Effector CD8-positive, alpha-beta T cell (primary cell): ENCODE results near the gene GRIK2.

Experiments used
- DNase-seq: peaks from one replicate; lab custom pipeline; 2025; lab: John Stamatoyannopoulos, UW

Gene GRIK2

GRCh38 chr6:101783287-101783686, 389.8 kb downstream of the GRIK2 start:
- DNase-seq: no peak

- DNase-seq: no peak
Observed at GRCh38 chr6:101784094-101784493, 390.6 kb downstream of the GRIK2 start.

GRCh38 chr6:101799531-101799930, 406.0 kb downstream of the GRIK2 start:
- DNase-seq: no peak

- DNase-seq: no peak
Observed at GRCh38 chr6:101800598-101800997, 407.1 kb downstream of the GRIK2 start.

- no peak for DNase-seq
Observed at GRCh38 chr6:101803136-101803535, 409.6 kb downstream of the GRIK2 start.

- DNase-seq: no peak
Observed at GRCh38 chr6:101806241-101806640, 412.7 kb downstream of the GRIK2 start.

- DNase-seq: no peak
Observed at GRCh38 chr6:101811108-101811507, 417.6 kb downstream of the GRIK2 start.

- no peak for DNase-seq
Observed at GRCh38 chr6:101816716-101817115, 423.2 kb downstream of the GRIK2 start.

- DNase-seq: no peak
Observed at GRCh38 chr6:101818051-101818450, 424.5 kb downstream of the GRIK2 start.

- DNase-seq: no peak
Observed at GRCh38 chr6:101824551-101825345, 431.2 kb downstream of the GRIK2 start.

- DNase-seq: no peak
Observed at GRCh38 chr6:101826269-101826668, 432.8 kb downstream of the GRIK2 start.

GRCh38 chr6:101826678-101827077, 433.2 kb downstream of the GRIK2 start:
- DNase-seq: no peak

- no peak for DNase-seq
Observed at GRCh38 chr6:101830501-101831031, 437.1 kb downstream of the GRIK2 start.

GRCh38 chr6:101832371-101832770, 438.9 kb downstream of the GRIK2 start:
- no peak for DNase-seq

- no peak for DNase-seq
Observed at GRCh38 chr6:101840100-101840499, 446.6 kb downstream of the GRIK2 start.

- no peak for DNase-seq
Observed at GRCh38 chr6:101845172-101845571, 451.7 kb downstream of the GRIK2 start.

GRCh38 chr6:101845621-101846020, 452.1 kb downstream of the GRIK2 start:
- no peak for DNase-seq

GRCh38 chr6:101847690-101848089, 454.2 kb downstream of the GRIK2 start:
- no peak for DNase-seq

- no peak for DNase-seq
Observed at GRCh38 chr6:101851911-101852310, 458.4 kb downstream of the GRIK2 start.

- DNase-seq: no peak
Observed at GRCh38 chr6:101853231-101854085, 459.9 kb downstream of the GRIK2 start.

GRCh38 chr6:101876431-101876830, 482.9 kb downstream of the GRIK2 start:
- DNase-seq: no peak

GRCh38 chr6:101878554-101879276, 485.2 kb downstream of the GRIK2 start:
- no peak for DNase-seq
